IPS DF 6.9 (cell line): ENCODE data around the gene FHDC1.

Experiments used
- DNase-seq: peaks from one replicate; pipeline ENCODE4 v3.0.0-alpha.2; 2013; ENCODE audit warnings: low read depth, low spot score
- H3K27ac ChIP-seq: one replicate; pipeline ENCODE4 v1.5.1; 2013; ENCODE audit warnings: low read length, control low read depth
- H3K27me3 ChIP-seq: 2 replicates; pipeline ENCODE4 v1.6.1; 2013; ENCODE audit warnings: mild to moderate bottlenecking, low read length; ENCODE audit not compliant: control insufficient read depth, insufficient read depth
- H3K36me3 ChIP-seq: 2 replicates; pipeline ENCODE4 v1.6.1; 2013; ENCODE audit warnings: low read length; ENCODE audit not compliant: control insufficient read depth, insufficient read depth
- H3K4me1 ChIP-seq: 2 replicates; pipeline ENCODE4 v1.6.1; 2013; ENCODE audit warnings: low read length; ENCODE audit not compliant: control insufficient read depth, insufficient read depth
- H3K4me3 ChIP-seq: 2 replicates; pipeline ENCODE4 v1.5.1; 2013; ENCODE audit warnings: mild to moderate bottlenecking, low read length
- H3K9me3 ChIP-seq: 2 replicates; pipeline ENCODE4 v1.6.1; 2013; ENCODE audit warnings: low read length, inconsistent platforms; ENCODE audit not compliant: control insufficient read depth, insufficient read depth
- WGBS: extraction: QIAGEN DNeasy Blood & Tissue Kit; methylation state at CpG from one replicate; pipeline ENCODE4 v1.1.7; 2013; ENCODE audit warnings: mixed read lengths, missing lambda C conversion rate; ENCODE audit not compliant: insufficient read length, insufficient coverage; 5-methylcytosine and 5-hydroxymethylcytosine counted together

FHDC1 gene

DNA sequence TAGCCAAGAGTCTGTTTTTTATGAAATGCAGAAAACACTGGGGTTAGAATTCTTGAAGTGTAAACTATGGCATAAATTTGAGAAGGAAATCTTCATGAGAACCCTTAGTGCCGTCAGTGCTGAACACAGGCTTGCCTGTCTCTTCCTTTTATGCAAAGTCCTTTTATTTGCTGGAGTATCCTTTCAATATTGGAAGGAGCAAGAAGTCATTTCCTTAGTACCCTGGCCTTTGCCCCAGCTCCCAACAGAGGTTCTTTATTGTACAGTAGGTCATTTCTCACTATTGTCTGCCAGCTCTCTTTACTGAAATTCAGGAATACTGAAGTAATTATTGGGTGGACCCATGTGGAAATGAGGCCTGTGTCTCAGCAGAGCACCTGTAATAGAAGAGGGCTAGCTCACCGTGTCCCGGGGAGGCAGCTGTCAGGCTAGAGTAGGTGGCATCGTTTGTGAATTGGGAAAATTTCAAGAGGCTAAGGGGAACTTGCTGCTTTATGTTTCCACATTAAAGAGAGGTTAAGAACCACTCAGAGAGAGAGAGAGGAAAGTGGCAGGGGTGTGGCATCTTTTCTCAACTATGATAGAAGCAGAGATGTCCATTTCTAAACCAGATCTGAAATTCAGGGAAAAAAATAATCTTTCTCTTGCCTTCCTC, 8.7 kb downstream of the FHDC1 start:
- Histone ChIP-seq H3K9me3 (no peaks in the 10 kb centered on the region), H3K4me1 (peaks cover 4% of the 10 kb centered on the region; the same call in 1 of the 2 replicates), H3K36me3 (peaks cover 12% of the 10 kb centered on the region; the same call in 1 of the 2 replicates), H3K27ac (no peak overlapping the region), H3K27me3 (no peaks in the 10 kb centered on the region), H3K4me3 (no peak overlapping the region)
- no peak for DNase-seq
- no CpG with 5 or more reads among the region's 4 CpGs for WGBS

DNA sequence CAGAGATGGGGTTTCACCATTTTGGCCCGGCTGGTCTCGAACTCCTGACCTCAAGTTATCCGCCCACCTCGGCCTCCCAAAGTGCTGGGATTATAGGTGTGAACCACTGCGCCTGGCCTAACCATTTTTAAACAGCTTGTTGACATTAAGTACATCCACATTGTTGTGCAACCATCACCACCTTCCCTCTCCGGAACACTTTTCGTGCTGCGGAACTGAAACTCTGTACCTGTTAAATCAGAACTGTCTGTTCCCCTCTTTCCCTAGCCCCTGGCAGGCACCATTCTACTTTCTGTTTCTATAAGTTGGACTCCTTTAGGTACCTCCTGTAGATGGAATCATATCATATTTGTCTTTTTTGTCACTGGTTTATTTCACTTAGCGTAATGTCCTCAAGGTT, 9.5 kb downstream of the FHDC1 start:
- no peak for DNase-seq
- peaks cover 12% of the 10 kb centered on the region; the same call in 1 of the 2 replicates for H3K36me3 ChIP-seq
- no peaks in the 10 kb centered on the region for H3K9me3 ChIP-seq
- H3K4me1 ChIP-seq: peaks cover 8% of the 10 kb centered on the region; the same call in 1 of the 2 replicates
- H3K4me3 ChIP-seq: no peak overlapping the region
- H3K27ac ChIP-seq: no peak overlapping the region
- no CpG with 5 or more reads among the region's 9 CpGs for WGBS
- no peaks in the 10 kb centered on the region for H3K27me3 ChIP-seq

DNA sequence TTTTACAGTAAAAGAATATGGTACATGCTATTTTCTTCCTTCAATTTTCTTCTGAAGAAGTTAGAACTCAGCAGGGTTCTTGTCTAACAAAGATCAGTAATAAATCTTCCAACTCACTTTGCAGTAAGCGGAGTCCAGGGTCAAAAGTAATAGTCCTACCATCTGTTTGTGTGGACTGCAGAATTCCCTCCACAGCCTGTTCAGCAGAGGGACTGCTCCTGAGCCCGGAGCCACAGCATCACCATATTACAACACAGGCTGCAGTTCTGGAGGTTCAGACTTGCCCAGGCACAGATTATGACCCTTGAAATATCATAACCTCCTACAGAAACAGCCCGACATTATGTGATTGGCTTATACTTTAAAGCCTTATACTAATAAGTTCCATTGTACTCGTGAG, 10.3 kb downstream of the FHDC1 start:
- Histone ChIP-seq H3K27me3 (no peaks in the 10 kb centered on the region), H3K27ac (no peak overlapping the region), H3K4me3 (no peak overlapping the region), H3K9me3 (no peaks in the 10 kb centered on the region), H3K36me3 (peaks cover 12% of the 10 kb centered on the region; the same call in 1 of the 2 replicates), H3K4me1 (peaks cover 10% of the 10 kb centered on the region; the same call in 1 of the 2 replicates)
- no CpG with 5 or more reads among the region's 4 CpGs for WGBS
- no peak for DNase-seq

DNA sequence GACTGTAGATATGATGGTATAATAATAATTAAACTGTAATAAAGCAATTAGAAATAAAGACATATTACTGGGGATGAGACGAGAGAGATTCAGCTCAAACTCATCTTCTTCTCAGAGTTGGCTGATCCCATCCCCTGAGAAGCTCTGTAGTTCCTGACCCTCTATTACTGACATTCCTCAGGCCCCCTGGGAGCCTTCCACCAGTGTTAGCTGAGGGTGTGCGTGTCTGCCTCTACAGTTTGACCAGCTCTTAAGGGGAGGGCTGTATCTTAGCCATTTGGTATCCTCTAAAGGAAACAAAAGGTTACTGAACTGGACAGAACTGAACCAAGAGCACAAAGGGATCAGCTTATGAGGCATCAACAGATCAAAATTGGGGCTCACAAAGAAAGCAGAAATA, 11.2 kb downstream of the FHDC1 start:
- WGBS: no CpG with 5 or more reads among the region's 2 CpGs
- H3K9me3 ChIP-seq: no peaks in the 10 kb centered on the region
- no peak overlapping the region for H3K27ac ChIP-seq
- peaks cover 10% of the 10 kb centered on the region; the same call in 1 of the 2 replicates for H3K4me1 ChIP-seq
- H3K4me3 ChIP-seq: no peak overlapping the region
- no peaks in the 10 kb centered on the region for H3K27me3 ChIP-seq
- peaks cover 12% of the 10 kb centered on the region; the same call in 1 of the 2 replicates for H3K36me3 ChIP-seq
- DNase-seq: no peak

DNA sequence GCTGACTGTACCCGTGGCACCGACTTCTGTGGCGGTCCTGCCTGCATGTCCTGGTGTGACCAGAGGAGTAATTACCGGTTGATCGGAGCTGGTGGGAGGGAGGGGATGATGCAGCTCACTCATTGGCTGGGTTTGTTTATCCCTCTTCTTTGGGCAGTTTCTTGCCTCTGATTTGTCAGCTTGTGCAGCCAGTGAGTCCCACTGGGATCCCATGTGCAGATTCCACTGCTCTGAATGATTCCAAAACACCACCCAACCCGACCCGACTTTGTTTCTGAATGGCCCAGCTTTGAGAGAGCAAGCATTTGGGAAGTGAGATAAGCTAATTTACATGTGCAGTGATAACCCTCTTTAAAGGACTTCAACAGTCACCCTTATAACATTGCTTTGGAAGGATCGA, 13.8 kb downstream of the FHDC1 start:
- no peaks in the 10 kb centered on the region for H3K9me3 ChIP-seq
- peaks cover 6% of the 10 kb centered on the region; the same call in 1 of the 2 replicates for H3K36me3 ChIP-seq
- H3K4me3 ChIP-seq: no peak overlapping the region
- peaks cover 10% of the 10 kb centered on the region; the same call in 1 of the 2 replicates for H3K4me1 ChIP-seq
- no CpG with 5 or more reads among the region's 8 CpGs for WGBS
- DNase-seq: no peak
- no peak overlapping the region for H3K27ac ChIP-seq
- no peaks in the 10 kb centered on the region for H3K27me3 ChIP-seq

DNA sequence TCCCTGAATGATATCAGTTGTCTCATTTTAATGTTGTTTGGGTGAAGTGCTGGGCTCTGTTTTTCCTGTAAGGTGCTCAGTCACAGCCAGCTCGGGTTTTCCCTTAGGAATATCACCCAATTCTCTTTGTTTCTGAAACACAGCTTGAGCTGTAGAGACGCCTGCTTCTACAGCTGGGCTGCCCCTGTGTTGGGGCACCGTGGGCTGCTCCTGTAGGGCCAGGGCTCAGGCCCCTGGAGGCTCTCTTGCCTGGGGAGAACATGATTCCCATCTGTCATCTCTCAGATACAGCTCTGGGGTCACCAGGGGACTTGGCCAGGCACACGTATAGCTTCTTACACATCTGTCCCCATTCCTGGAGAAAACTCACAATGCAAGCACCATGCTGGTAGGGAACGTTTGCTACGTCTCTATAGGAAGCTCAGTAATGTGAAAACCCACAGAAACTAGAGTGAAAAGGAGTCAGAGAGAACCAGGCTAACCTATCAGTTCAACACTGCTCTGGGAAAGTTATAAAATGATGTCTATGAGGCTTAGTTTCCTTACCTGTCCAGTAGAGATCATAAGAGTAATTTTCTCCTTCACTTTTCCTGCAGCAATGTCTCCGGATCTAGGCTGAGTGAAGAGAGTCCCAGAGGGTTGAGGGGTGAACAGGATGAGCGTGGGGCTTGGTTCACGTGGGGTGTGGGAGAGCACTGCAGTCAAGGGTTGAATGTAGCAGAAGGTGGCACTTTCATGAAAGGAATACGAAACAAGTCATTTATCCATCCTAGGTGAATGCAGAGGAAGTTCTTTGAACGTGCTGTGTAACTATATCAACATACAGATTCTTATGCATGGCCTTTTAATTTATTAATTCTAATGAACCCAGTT, 14.5 kb downstream of the FHDC1 start:
- Histone ChIP-seq H3K27me3 (no peaks in the 10 kb centered on the region), H3K4me1 (peaks cover 10% of the 10 kb centered on the region; the same call in 1 of the 2 replicates), H3K27ac (peak overlapping the region; percentile 35), H3K4me3 (no peak overlapping the region), H3K36me3 (peaks cover 5% of the 10 kb centered on the region; the same call in 1 of the 2 replicates), H3K9me3 (no peaks in the 10 kb centered on the region)
- DNase-seq: no peak
- WGBS: no CpG with 5 or more reads among the region's 11 CpGs

DNA sequence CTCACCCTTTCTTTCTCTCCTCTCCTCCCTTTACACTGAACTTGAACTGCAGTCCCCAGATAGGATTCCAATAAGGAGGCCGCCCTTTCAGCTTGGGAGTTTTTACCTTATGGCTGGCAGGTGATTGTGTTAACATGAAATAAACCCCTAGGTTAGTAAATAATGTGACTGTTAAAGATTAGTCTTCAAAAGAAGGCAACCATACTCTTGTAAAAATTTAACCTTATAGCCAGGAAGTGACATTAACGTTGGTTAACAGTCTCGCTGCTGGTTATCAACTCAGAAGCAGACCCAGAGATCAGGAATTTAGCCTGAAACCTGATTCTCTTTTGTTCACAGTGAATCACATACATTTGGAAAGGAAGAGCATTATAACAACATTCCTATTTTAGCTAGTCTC, 15.2 kb downstream of the FHDC1 start:
- no CpG with 5 or more reads among the region's 3 CpGs for WGBS
- H3K36me3 ChIP-seq: peaks cover 5% of the 10 kb centered on the region; the same call in 1 of the 2 replicates
- no peaks in the 10 kb centered on the region for H3K9me3 ChIP-seq
- no peaks in the 10 kb centered on the region for H3K27me3 ChIP-seq
- no peak overlapping the region for H3K4me3 ChIP-seq
- H3K4me1 ChIP-seq: peaks cover 10% of the 10 kb centered on the region; the same call in 1 of the 2 replicates
- no peak for DNase-seq
- peak overlapping the region; percentile 35 for H3K27ac ChIP-seq

DNA sequence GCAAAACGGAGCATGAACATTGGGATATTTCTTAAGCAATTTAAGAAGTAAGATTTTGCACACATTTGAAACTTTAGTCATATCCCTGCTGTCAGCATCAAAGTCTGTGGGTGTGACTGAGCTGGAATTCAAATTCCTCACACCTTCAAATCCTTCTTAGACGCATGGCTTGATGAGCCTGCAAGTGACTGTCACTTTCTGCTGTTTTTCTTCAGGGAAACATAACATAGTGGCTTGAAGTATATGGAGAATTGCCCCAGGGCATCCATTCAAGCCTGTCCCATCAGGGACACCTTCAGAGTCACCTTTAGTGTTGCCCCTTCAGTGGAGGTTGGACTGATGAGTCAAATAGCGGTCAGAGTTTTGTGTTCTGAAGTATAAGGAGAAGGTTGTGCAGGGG, 17.4 kb downstream of the FHDC1 start:
- Histone ChIP-seq H3K36me3 (peaks cover 14% of the 10 kb centered on the region), H3K27me3 (no peaks in the 10 kb centered on the region; the same call in 1 of the 2 replicates), H3K9me3 (no peaks in the 10 kb centered on the region), H3K27ac (no peak overlapping the region), H3K4me1 (peaks cover 10% of the 10 kb centered on the region), H3K4me3 (no peak overlapping the region)
- no CpG with 5 or more reads among the region's 3 CpGs for WGBS
- no peak for DNase-seq

DNA sequence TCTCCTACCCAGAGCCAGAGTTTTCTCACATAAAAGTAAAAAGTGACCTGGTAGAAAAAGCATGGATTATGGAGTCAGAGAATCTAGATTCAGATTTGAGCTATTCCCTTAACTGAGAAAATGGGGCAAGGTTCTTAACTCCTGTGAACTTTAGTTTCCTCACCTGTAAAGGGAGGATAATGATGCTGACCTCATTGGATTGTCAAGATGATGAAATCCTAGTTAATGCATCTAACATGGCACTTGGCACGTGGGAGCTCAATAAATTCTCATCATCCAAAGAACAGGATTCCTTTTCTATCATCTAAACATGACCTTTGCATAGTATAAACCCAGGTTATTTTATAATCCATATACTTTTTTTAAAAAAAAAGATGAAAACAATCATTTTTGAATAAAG, 18.6 kb downstream of the FHDC1 start:
- peaks cover 7% of the 10 kb centered on the region for H3K4me1 ChIP-seq
- H3K36me3 ChIP-seq: peaks cover 12% of the 10 kb centered on the region
- no peaks in the 10 kb centered on the region for H3K9me3 ChIP-seq
- DNase-seq: no peak
- H3K4me3 ChIP-seq: no peak overlapping the region
- no peaks in the 10 kb centered on the region; the same call in 1 of the 2 replicates for H3K27me3 ChIP-seq
- no CpG with 5 or more reads among the region's 1 CpG for WGBS
- H3K27ac ChIP-seq: no peak overlapping the region

DNA sequence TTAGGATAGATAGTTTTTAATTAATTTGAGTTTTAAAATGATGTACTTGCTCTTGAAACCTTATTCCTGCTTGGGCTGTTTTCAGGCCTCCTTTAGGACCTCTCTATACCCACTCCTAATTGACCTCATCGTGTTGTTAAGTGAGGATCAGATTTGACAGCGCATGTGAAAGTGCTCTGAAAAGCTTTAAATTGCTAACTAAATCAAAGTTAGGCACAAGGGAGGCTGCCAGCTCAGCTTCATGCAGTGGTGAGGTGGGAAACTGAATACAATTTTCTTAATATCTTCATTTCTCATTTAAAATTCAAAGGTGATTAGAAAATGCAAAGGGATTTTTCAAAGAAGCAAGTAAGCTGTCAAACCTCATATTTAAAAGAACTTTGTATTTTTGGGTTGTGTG, 20.0 kb downstream of the FHDC1 start:
- Histone ChIP-seq H3K4me1 (no peaks in the 10 kb centered on the region; the same call in 1 of the 2 replicates), H3K36me3 (peaks cover 15% of the 10 kb centered on the region), H3K9me3 (no peaks in the 10 kb centered on the region), H3K27ac (no peak overlapping the region), H3K27me3 (no peaks in the 10 kb centered on the region; the same call in 1 of the 2 replicates), H3K4me3 (no peak overlapping the region)
- DNase-seq: no peak
- no CpG with 5 or more reads among the region's 2 CpGs for WGBS
